HepG2 (cell line): ENCODE results near the gene USF1. TPM values are rescaled to one million over a fixed set of nuclear protein-coding genes. Genes with fewer than 3 reads are reported as not detected.

Experiments
- ATF7-NPFF ChIP-seq: sonication (generic); formaldehyde crosslinking; IDR thresholded peaks from 2 replicates; pipeline ENCODE4 v1.8.1; 2023; ENCODE audit warnings: mild to moderate bottlenecking, low read depth, missing genetic modification reagents, moderate library complexity
- CENPT ChIP-seq: sonication (generic); formaldehyde crosslinking; IDR thresholded peaks from 2 replicates; pipeline ENCODE4 v1.8.0; 2022; ENCODE audit warnings: low read depth, mild to moderate bottlenecking, moderate library complexity, missing genetic modification reagents
- KDM2A ChIP-seq: sonication (generic); formaldehyde crosslinking; IDR thresholded peaks from 2 replicates; pipeline ENCODE4 v1.4.0; 2020; ENCODE audit warnings: low read depth, missing genetic modification reagents, borderline replicate concordance
- KLF16 ChIP-seq, 2 experiments: sonication (generic) in 1 of 2; formaldehyde crosslinking in 1 of 2; IDR thresholded peaks; 2 replicates each; pipeline versions ENCODE4 v1.6.1 to v1.8.0; 2016 to 2023; ENCODE audit warnings: missing genetic modification reagents in 2 of 2, missing compliant biosample characterization in 1 of 2
- NFE2L1 ChIP-seq: sonication (generic); formaldehyde crosslinking; IDR thresholded peaks from 2 replicates; pipeline ENCODE4 v1.4.0; 2020; ENCODE audit warnings: missing genetic modification reagents, mild to moderate bottlenecking, borderline replicate concordance
- NFIB ChIP-seq: sonication (generic); formaldehyde crosslinking; IDR thresholded peaks from 2 replicates; pipeline ENCODE4 v1.9.0; 2021; ENCODE audit warnings: missing genetic modification reagents, mild to moderate bottlenecking, borderline replicate concordance
- RARG ChIP-seq: sonication (generic); formaldehyde crosslinking; IDR thresholded peaks from 2 replicates; pipeline ENCODE4 v1.4.0; 2020; ENCODE audit warnings: low read depth, mild to moderate bottlenecking, missing genetic modification reagents
- TCF7L2 ChIP-seq: IDR thresholded peaks from 2 replicates; pipeline ENCODE4 v1.6.1; 2011; ENCODE audit warnings: mild to moderate bottlenecking, low read depth, low read length, moderate library complexity
- TRAFD1 ChIP-seq: sonication (generic); formaldehyde crosslinking; IDR thresholded peaks from 2 replicates; pipeline ENCODE4 v1.5.1; 2020; ENCODE audit warnings: missing genetic modification reagents, mild to moderate bottlenecking, borderline replicate concordance
- XRCC5 ChIP-seq: fragments of 200-400 bp; formaldehyde crosslinking; optimal IDR thresholded peaks from 2 replicates; pipeline ENCODE3; 2017; ENCODE audit warnings: mild to moderate bottlenecking, low read length
- ZNF331 ChIP-seq: sonication (generic); formaldehyde crosslinking; IDR thresholded peaks from 2 replicates; pipeline ENCODE4 v1.4.0; 2020; ENCODE audit warnings: missing genetic modification reagents
- ZNF512B ChIP-seq: sonication (generic); formaldehyde crosslinking; IDR thresholded peaks from 2 replicates; pipeline ENCODE4 v1.5.1; 2020; ENCODE audit warnings: missing genetic modification reagents, mild to moderate bottlenecking, borderline replicate concordance
- ZNF713 ChIP-seq: sonication (generic); formaldehyde crosslinking; IDR thresholded peaks from 2 replicates; pipeline ENCODE4 v1.4.0; 2020; ENCODE audit warnings: mild to moderate bottlenecking, missing genetic modification reagents
- ZNF749 ChIP-seq: sonication (generic); formaldehyde crosslinking; IDR thresholded peaks from 2 replicates; pipeline ENCODE4 v1.8.0; 2022; ENCODE audit warnings: mild to moderate bottlenecking, missing genetic modification reagents, moderate library complexity, borderline replicate concordance
- polyA plus RNA-seq, 8 experiments: library from polyadenylated mRNA; depleted of rRNA in 3 of 8; stranded (reverse) in 7 of 8; unstranded in 1 of 8; fragments of >200 nt; fragmentation: Illumina TruSeq in 4 of 8; extraction: Trizol in 4 of 8; gene quantifications; 2 replicates each; pipeline versions ENCODE4 v1.2.1 to v1.2.3, GENCODE V29; 2011 to 2016; ENCODE audit warnings: low read depth in 4 of 8, missing spikeins in 1 of 8, mixed read lengths in 1 of 8; ENCODE audit not compliant: insufficient read depth in 1 of 8
- total RNA-seq, 5 experiments: library from RNA; depleted of rRNA; stranded (reverse); fragments of >200 nt; fragmentation: Illumina TruSeq; extraction: Trizol; gene quantifications; 2 replicates each; pipeline ENCODE4 v1.2.3, GENCODE V29; 2016; ENCODE audit warnings: low read depth in 1 of 5
- TF ChIP-seq, protein P1 (sequence below), 2 experiments: sonication (generic) in 1 of 2; formaldehyde crosslinking in 1 of 2; IDR thresholded peaks; 2 replicates each; pipeline versions ENCODE4 v1.6.1 to v1.9.0; 2014 to 2022; ENCODE audit warnings: antibody characterized with exemption in 1 of 2, borderline replicate concordance in 1 of 2, inconsistent platforms in 1 of 2, low read depth in 1 of 2, missing genetic modification reagents in 1 of 2
- TF ChIP-seq, protein P2 (sequence below): sonication (generic); formaldehyde crosslinking; IDR thresholded peaks from 2 replicates; pipeline ENCODE4 v1.4.0; 2020; ENCODE audit warnings: missing genetic modification reagents

The USF1 gene
- total and polyA plus RNA-seq, 2 of the 13 experiments (the other 11 are each of a cell fraction or from before 2014, with no cell fraction given), result 26.9 to 39.4 TPM

DNA sequence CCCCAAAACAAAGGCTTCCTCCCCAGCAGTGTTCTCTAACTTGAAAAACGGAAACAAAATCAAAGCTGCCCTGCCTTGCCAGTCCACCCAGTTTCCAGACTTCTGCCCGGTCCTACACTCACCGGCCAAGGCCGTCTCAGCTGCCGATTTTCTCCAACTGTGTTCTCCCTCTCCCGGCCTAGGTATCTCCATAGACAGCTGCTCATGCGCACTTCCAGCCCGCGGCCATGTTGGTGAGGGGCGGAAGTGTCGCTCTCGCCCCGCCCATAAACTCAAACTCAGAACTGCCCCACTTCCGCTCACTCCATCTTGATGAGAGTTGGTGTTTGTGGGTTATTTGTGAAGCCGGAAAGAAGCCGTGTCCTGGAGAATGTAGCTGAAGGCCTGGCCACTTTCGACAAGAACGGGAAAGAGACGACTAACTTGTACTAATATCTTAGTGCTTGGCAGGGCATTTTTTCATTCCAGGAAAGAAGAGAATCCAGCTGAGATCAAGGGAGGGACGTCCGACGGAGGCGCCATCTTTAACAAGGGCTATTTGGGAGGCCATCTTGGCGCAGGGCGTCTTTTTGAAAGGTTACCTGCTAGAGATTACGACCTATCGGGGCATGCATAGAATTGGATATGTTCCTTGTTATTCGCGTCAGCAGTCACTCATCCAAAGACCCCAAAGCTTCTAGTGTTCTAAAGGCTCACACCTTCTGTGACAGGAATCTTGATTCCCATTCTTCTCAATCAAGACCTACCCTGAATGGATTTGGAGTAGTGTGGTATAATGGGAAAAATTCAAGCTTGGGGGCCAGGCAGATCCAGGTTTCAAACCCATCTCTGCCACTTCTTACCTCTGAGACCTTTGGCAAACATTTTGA is at the start of gene USF1 (continued):
- TF ChIP-seq, protein P1, sequence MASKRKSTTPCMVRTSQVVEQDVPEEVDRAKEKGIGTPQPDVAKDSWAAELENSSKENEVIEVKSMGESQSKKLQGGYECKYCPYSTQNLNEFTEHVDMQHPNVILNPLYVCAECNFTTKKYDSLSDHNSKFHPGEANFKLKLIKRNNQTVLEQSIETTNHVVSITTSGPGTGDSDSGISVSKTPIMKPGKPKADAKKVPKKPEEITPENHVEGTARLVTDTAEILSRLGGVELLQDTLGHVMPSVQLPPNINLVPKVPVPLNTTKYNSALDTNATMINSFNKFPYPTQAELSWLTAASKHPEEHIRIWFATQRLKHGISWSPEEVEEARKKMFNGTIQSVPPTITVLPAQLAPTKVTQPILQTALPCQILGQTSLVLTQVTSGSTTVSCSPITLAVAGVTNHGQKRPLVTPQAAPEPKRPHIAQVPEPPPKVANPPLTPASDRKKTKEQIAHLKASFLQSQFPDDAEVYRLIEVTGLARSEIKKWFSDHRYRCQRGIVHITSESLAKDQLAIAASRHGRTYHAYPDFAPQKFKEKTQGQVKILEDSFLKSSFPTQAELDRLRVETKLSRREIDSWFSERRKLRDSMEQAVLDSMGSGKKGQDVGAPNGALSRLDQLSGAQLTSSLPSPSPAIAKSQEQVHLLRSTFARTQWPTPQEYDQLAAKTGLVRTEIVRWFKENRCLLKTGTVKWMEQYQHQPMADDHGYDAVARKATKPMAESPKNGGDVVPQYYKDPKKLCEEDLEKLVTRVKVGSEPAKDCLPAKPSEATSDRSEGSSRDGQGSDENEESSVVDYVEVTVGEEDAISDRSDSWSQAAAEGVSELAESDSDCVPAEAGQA (IDR thresholded peaks at IDR 0.05; ENCODE audit: low read depth), result peak; percentile 96
- TF ChIP-seq, protein P1 (CRISPR knock-in tag; IDR thresholded peaks at IDR 0.05; ENCODE audit: borderline replicate concordance), result peak; percentile 26; the same call in 1 of the 2 replicates
- no peak for TF ChIP-seq ZNF512B (CRISPR knock-in tag)
- 0 out of 2 replicates have a peak, but pooled peaks have one; percentile 26 for TF ChIP-seq ZNF749 (CRISPR knock-in tag)
- no peak for TF ChIP-seq ZNF331 (CRISPR knock-in tag)
- TF ChIP-seq CENPT (CRISPR knock-in tag), result no peak
- no peak for TF ChIP-seq TRAFD1 (CRISPR knock-in tag)
- TF ChIP-seq, protein P2, sequence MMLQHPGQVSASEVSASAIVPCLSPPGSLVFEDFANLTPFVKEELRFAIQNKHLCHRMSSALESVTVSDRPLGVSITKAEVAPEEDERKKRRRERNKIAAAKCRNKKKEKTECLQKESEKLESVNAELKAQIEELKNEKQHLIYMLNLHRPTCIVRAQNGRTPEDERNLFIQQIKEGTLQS (CRISPR knock-in tag), result 0 out of 2 replicates have a peak, but pooled peaks have one; percentile 1
- TF ChIP-seq KDM2A (CRISPR knock-in tag), result peak; percentile 73
- TF ChIP-seq ZNF713, result 0 out of 2 replicates have a peak, but pooled peaks have one; percentile 41
- peak in 1 of 2 experiments; percentile 59; a peak in 1 of 4 replicates for TF ChIP-seq KLF16 (CRISPR knock-in tag; IDR thresholded peaks at IDR 0.05)
- TF ChIP-seq ATF7-NPFF (CRISPR knock-in tag), result no peak
- TF ChIP-seq NFE2L1 (CRISPR knock-in tag), result no peak
- TF ChIP-seq XRCC5, result peak; percentile 15
- no peak for TF ChIP-seq NFIB (CRISPR knock-in tag)
- TF ChIP-seq RARG, result no peak
- TF ChIP-seq TCF7L2, result no peak
